KOPT-K1 (cell line): ENCODE results near the gene SEC14L2.

Experiments
- H3K27ac ChIP-seq: fragments of 200-600 bp; sonication (generic); 2 replicates; pipeline ENCODE4 v1.5.1; 2016; ENCODE audit warnings: antibody characterized with exemption, mild to moderate bottlenecking, low read depth, low read length; ENCODE audit not compliant: poor library complexity, severe bottlenecking
- H3K36me3 ChIP-seq: fragments of 200-600 bp; sonication (generic); 2 replicates; pipeline ENCODE4 v1.5.1; 2017; ENCODE audit warnings: antibody characterized with exemption, mild to moderate bottlenecking, low read length, moderate library complexity; ENCODE audit not compliant: insufficient read depth
- H3K9me3 ChIP-seq: fragments of 200-600 bp; sonication (generic); 2 replicates; pipeline ENCODE4 v1.5.1; 2017; ENCODE audit warnings: antibody characterized with exemption, low read length, mild to moderate bottlenecking; ENCODE audit not compliant: insufficient read depth, poor library complexity, severe bottlenecking

The SEC14L2 gene

GRCh38 chr22:30471616-30472318 lies 74.9 kb downstream of the SEC14L2 start, which contains the start of gene SEC14L3:
Gene SEC14L3 (minus strand): TSS chr22:30472017. CDS start chr22:30471958, 59 bp downstream.
- Histone ChIP-seq H3K27ac (no peak within 1 kb of the TSS), H3K9me3 (no peaks in the 10 kb centered on the region), H3K36me3 (no peaks in the 10 kb centered on the region)

- H3K9me3 ChIP-seq, result no peaks in the 10 kb centered on the region
- H3K27ac ChIP-seq, result no peak overlapping the region
- no peaks in the 10 kb centered on the region for H3K36me3 ChIP-seq
Observed at GRCh38 chr22:30472994-30473720, 76.3 kb downstream of the SEC14L2 start.

- no peaks in the 10 kb centered on the region for H3K36me3 ChIP-seq
- H3K9me3 ChIP-seq, result no peaks in the 10 kb centered on the region
- H3K27ac ChIP-seq, result no peak overlapping the region
Observed at GRCh38 chr22:30474121-30474520, 77.3 kb downstream of the SEC14L2 start.
